ENCODE results near the gene TMEM59L. TPM values are rescaled to one million over a fixed set of nuclear protein-coding genes. Genes with fewer than 3 reads are reported as not detected.

TMEM59L gene
- total RNA-seq, 1 donor from 2014 or later: 12.0 TPM

DNA sequence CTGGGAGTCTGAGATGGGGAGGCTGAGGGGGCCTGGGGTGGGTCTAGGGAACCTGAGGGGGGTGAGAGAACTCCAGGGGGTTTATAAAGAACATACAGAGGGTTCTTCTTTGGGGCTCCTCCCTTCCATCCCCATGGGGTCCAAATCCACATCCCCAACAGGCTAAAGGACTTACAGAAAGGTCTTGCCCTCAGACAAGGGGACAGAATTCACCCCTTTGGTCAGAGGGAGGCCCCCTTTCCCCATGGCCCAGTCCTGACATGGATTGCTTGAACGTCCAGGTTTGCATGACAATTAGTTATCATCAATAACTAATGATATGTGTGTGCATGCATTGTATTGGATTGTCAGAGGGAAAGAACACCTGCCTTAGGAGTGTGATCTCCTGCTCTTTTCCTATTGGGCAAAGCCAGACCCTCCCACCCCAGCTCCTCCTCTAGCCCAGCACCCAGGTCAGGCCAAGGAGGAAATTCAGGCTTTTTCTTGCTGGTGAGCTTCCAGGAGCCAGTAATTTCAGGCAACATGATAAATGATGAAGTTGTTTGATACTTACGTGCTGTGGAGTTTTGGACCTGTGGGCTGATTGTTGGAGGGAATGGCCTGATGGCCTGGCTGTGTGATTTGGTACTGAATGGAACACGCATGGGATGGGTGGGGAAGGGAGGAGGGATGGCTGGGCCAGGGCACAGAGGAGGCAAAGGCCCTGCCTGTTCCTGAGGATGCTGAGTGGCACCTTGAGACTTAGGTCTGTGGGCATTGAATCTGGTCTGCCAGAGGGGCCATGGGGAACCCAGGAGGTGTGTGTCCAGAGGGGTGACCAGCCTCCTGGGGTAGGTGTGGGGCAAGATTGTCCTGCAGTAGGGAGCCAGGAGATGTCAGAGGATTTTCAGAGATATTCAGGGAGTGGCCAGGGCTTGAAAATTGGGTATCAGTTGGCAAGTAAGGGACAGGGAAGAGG, 25.3 kb downstream of the TMEM59L start:
- DNase-seq: no peak

DNA sequence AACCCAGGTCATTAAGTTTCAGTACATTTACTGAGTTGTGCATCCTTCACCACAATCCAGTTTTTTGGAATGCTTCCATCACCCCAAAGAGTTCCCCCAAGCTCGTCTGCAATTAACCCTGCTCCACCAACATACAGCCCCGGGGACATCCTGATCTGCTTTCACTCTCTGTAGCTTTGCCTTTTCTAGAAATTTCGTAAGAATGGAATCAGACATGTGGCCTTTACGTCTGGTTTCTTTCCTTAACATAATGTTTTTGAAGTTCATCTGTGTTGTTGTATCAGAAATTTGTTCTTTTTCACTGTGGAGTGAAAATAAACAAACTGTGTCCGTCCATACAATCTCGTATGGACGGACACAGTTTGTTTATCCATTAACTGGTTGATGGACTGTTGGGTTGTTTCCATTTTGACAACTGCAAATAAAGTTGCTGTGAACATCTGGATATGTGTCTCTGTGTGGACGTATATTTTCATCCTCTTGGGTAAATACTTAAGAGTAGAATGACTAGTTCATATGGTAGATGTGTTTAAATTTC, 27.1 kb downstream of the TMEM59L start:
- DNase-seq: peak; percentile 51

DNA sequence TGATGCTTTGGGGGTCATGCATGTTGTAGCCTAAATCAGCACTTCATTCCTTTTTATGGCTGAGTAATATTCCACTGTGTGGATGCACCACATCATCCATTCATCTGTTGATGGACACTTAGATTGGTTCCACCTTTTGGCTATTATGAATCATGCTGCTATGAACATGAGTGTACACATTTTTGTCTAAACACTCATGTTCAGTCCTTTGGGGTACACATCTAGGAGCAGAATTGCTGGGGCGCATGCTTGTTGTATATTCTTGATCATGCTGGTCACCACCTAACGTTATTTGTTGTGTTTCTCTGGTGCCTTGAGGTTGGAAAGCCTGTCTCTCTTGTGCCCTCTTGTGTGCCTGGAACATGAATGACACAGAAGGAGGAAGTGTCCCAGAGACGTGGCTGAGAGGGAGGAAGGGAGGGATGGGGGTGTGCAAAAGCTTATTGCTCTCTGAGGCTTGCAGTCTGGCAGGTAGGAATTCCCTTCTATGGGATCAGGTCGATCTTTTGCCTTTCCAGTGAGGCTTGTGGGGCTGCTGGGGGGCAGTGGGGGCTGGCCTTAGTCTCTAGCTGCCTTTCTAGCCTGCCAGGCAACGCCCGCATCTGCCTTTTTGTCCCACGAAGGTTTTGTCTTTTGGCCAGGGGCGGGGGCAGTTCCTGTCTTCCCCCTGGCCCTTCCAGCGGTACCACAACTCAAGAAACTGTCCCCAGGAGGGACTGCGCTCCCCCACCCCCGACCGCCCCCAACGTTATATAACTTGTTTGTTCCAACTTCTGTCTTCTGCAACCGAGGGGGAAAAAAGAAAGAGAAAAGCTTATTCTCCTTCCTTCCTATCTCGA, 31.7 kb downstream of the TMEM59L start:
- no peak for DNase-seq

GRCh38 chr19:18645035-18645511, 32.4 kb downstream of the TMEM59L start:
- no peak for DNase-seq

- no peak for DNase-seq
Measured at GRCh38 chr19:18646535-18647370, 34.1 kb downstream of the TMEM59L start.

DNA sequence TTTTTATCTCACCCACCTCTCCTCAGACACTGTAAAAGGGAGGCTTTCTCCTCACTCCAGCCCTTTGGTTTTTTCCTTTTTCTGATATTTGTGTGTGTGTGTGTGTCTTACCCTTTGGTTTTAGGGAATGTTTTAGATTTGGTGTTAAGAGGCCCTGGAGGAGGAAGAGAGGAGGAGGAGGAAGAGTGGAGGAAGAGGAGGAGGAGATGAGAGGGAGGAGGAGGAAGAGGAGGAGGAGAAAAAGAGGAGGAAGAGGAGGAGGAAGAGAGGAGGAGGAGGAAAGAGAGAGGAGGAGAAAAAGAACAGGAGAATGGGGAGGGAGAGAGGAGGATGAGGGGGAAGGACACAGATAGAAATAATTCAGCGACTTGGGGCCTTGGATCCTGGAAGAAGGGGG, 34.7 kb downstream of the TMEM59L start:
- DNase-seq: no peak

GRCh38 chr19:18647807-18648206, 35.1 kb downstream of the TMEM59L start:
- DNase-seq: no peak

- peak; percentile 63 for DNase-seq
Measured at GRCh38 chr19:18648973-18649315, 36.3 kb downstream of the TMEM59L start.

DNA sequence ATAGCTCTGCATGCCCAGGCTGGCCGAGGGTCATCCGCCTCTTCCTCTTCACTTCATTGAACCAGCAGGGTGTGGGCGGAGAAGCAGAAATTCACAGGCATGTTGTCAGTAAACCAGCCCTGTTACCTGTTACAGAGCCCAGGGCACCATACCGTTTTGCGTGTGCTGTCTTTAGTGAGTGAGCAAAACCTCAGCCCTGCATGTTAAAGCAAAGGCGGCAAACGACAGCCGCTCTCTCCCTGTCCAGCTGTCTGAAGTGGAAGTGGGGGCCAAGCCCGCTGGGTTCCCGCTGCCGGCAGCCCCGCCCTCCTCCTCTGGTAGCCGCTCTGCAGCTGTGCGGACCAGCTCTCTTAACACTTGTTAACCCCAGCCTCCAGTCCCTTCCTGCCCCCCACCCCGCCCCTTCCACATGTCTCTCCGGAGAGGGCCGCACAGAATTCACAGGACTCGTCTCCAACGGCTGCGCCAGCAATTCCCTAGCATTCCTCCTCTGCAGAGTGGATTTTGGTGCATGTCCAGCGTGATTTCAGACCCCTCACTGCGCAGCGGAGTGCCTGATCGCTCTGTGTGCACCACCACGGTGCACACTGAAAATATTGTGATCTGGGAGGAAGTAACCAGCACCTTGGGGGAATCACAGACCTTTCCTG, 36.8 kb downstream of the TMEM59L start:
- DNase-seq: peak; percentile 94

GRCh38 chr19:18650021-18650390, 37.3 kb downstream of the TMEM59L start:
- DNase-seq: no peak

- DNase-seq: peak; percentile 59
Measured at GRCh38 chr19:18650468-18651041, 37.9 kb downstream of the TMEM59L start.

DNA sequence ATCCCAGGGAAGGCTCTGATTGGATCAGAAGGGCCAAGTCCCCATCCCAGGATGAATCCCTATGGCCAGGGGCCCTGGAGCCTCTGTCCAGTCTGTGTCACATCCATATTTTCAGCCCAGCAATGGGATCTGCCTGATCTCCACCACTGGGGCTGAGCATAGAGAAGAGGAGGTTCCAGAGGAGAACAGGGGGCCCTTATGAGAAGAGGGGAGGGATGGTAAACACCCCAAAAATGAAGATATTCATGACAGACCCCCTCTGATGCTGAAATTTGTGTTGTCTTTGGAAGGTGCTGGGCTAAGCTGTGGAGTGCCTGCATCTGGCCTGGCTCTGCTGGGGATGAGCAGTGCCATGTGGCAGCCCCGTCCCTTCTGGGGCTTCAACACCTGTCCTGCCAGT, 38.6 kb downstream of the TMEM59L start:
- no peak for DNase-seq

- peak; percentile 55 for DNase-seq
Measured at GRCh38 chr19:18651733-18652132, 39.1 kb downstream of the TMEM59L start.

GRCh38 chr19:18653853-18654252, 41.2 kb downstream of the TMEM59L start:
- DNase-seq: no peak

GRCh38 chr19:18654469-18654868, 41.8 kb downstream of the TMEM59L start:
- DNase-seq: no peak

- DNase-seq: no peak
Measured at GRCh38 chr19:18655173-18655844, 42.6 kb downstream of the TMEM59L start.

GRCh38 chr19:18656337-18657086, 43.8 kb downstream of the TMEM59L start:
- no peak for DNase-seq

DNA sequence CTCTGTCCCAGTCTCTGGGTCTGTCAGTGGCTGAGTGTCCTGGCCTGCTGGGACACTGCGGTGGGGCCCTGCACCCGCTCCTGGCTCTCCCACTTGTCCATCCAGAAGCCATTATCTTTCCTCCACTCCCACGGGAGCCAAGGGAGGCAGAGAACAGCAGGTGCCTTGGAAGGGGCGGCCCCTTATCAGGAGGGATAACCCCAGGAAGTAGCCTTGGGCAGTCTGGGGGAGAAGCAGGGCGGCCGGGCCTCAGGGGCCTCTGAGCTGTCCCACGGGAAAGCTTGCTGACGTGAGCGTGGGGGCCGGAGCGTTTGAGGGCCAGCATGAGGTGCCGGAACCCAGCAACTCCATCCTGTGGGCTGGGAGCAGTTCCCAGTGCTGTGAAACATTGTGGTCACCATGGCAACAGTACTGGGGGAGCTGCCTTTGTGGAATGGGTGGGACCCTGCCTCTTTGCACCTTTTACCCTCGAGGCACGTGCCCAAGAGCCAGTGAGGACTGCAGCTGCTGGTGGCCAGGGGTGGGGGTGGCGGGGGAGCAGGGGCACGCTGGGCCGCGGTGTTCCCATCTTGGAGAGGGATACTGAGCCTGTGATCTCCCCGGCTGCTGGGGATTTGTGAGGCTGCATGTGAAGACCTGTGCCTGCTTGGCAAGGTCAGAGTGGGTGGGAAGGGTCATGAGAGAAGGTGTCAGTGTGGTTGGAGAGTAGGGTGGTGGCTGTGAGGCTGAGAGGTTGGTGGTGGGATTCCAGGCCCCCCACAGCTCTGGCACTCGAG, 45.1 kb downstream of the TMEM59L start:
- peak; percentile 62 for DNase-seq

GRCh38 chr19:18658366-18658855, 45.7 kb downstream of the TMEM59L start:
- no peak for DNase-seq
